ENCODE data around the gene SGSM1. TPM values are rescaled to one million over a fixed set of nuclear protein-coding genes. Genes with fewer than 3 reads are reported as not detected.

Gene SGSM1
- total RNA-seq, 1 experiment from 2014 or later, result 4.3 TPM

DNA sequence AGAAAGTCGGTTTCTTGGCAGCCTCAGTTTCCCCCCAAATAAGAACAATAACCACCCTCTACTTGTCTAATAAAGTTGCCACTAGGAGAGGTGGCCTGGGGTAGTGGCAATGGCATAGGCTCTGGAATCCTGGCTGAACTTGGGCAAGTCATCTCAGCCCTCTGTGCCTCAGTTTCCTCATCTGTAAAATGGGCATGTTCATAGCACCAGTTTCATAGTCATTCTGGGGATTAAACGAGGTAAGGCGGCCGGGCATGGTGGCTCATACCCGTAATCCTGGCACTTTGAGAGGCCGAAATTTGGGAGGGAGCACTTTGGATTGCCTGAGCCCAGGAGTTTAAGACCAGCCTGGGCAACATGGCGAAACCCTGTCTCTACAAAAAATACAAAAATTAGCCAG lies 63.0 kb downstream of the SGSM1 start:
- no peak overlapping the region for H3K4ac ChIP-seq (ENCODE audit: low read depth, low read length)
- Mint-ChIP-seq H3K27ac (no peak overlapping the region), H3K4me3 (no peak overlapping the region), H3K9me3 (0 out of 5 replicates have a peak, but pooled peaks cover 0 to 2% of the 10 kb centered on the region in 2 experiments), H3K27me3 (ENCODE audit: low read depth) (peaks cover 2% of the 10 kb centered on the region; the same call in 1 of the 2 replicates), H3K4me1 (no peaks in the 10 kb centered on the region), H3K36me3 (ENCODE audit: insufficient read depth in 1 of 3, low read depth in 3 of 3) (no peaks in the 10 kb centered on the region)
- H3K4me1 ChIP-seq (ENCODE audit: insufficient read depth, low read length), result no peaks in the 10 kb centered on the region
- H4K20me1 ChIP-seq (ENCODE audit: control insufficient read depth, insufficient read depth, insufficient read length), result no peaks in the 10 kb centered on the region
- H3K4me2 ChIP-seq (ENCODE audit: insufficient read depth, insufficient read length, low read length), result no peak overlapping the region
- TF ChIP-seq, protein P1, sequence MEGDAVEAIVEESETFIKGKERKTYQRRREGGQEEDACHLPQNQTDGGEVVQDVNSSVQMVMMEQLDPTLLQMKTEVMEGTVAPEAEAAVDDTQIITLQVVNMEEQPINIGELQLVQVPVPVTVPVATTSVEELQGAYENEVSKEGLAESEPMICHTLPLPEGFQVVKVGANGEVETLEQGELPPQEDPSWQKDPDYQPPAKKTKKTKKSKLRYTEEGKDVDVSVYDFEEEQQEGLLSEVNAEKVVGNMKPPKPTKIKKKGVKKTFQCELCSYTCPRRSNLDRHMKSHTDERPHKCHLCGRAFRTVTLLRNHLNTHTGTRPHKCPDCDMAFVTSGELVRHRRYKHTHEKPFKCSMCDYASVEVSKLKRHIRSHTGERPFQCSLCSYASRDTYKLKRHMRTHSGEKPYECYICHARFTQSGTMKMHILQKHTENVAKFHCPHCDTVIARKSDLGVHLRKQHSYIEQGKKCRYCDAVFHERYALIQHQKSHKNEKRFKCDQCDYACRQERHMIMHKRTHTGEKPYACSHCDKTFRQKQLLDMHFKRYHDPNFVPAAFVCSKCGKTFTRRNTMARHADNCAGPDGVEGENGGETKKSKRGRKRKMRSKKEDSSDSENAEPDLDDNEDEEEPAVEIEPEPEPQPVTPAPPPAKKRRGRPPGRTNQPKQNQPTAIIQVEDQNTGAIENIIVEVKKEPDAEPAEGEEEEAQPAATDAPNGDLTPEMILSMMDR (conservative IDR thresholded peaks at IDR 0.05), result no peak
- no peak overlapping the region for H3T11ph ChIP-seq (ENCODE audit: low read length)
- H2BK20ac ChIP-seq (ENCODE audit: low read depth, low read length, poor library complexity, severe bottlenecking), result no peak overlapping the region
- no peaks in the 10 kb centered on the region for H3K79me2 ChIP-seq (ENCODE audit: insufficient read depth, low read length)
- no peaks in the 10 kb centered on the region for H3K23me2 ChIP-seq (ENCODE audit: insufficient read length, low read depth, low read length, poor library complexity, severe bottlenecking)
- H4K5ac ChIP-seq (ENCODE audit: insufficient read length, low read depth, low read length), result no peak overlapping the region
- H3K23ac ChIP-seq (ENCODE audit: insufficient read length, low read depth, low read length), result no peak overlapping the region
- no peak overlapping the region for H4K91ac ChIP-seq (ENCODE audit: insufficient read length, low read depth, low read length)
- no peak overlapping the region for H2BK12ac ChIP-seq (ENCODE audit: insufficient read length, low read depth, low read length)
- no peak overlapping the region for H2AFZ ChIP-seq (ENCODE audit: low read length)
- DNase-seq, result no peak
- no CpG with 5 or more reads among the region's 7 CpGs for WGBS (ENCODE audit: extremely low coverage, insufficient read length, low lambda C conversion rate)
- no peaks in the 10 kb centered on the region for H3K27me3 ChIP-seq (ENCODE audit: insufficient read depth, low read length)
- H3K79me1 ChIP-seq (ENCODE audit: insufficient read depth, low read depth, low read length, poor library complexity, severe bottlenecking), result no peaks in the 10 kb centered on the region
- no peak overlapping the region for H3K9ac ChIP-seq (ENCODE audit: extremely low read depth, insufficient read length, low read length)
- H3K18ac ChIP-seq (ENCODE audit: insufficient read length, low read depth, low read length), result no peak overlapping the region
- H3K56ac ChIP-seq (ENCODE audit: insufficient read length, low read depth, low read length), result no peak overlapping the region
- no peak overlapping the region for H2BK120ac ChIP-seq (ENCODE audit: low read depth, low read length, poor library complexity, severe bottlenecking)
- no peak overlapping the region for H2BK15ac ChIP-seq (ENCODE audit: low read depth, low read length)
- no peak overlapping the region for H3K27ac ChIP-seq (ENCODE audit: insufficient read length, low read depth, low read length)
- H2AK5ac ChIP-seq (ENCODE audit: insufficient read length, low read length), result no peak overlapping the region
- H3K9me3 ChIP-seq (ENCODE audit: control insufficient read depth, low read depth, low read length), result no peaks in the 10 kb centered on the region
- H2BK5ac ChIP-seq (ENCODE audit: insufficient read length, low read length), result no peak overlapping the region
- H4K8ac ChIP-seq (replicated peaks; ENCODE audit: insufficient read length, low read depth, low read length), result no peak overlapping the region
- H3K14ac ChIP-seq (ENCODE audit: insufficient read depth, low read length), result no peak overlapping the region
